Astrocyte of the spinal cord (primary cell): ENCODE measurements around the gene ZNF664.

Experiments used
- DNase-seq: peaks from one replicate; pipeline ENCODE4 v3.0.0; 2011; ENCODE audit warnings: low read depth, low spot score
- H3K4me3 ChIP-seq: 2 replicates; pipeline ENCODE4 v1.5.1; 2011; ENCODE audit warnings: low read depth, mild to moderate bottlenecking, low read length, moderate library complexity
- CTCF ChIP-seq: IDR thresholded peaks from 2 replicates; pipeline ENCODE4 v1.5.1; 2012; ENCODE audit warnings: low read depth, mild to moderate bottlenecking, low read length, inconsistent platforms
- in situ Hi-C: cut with HindIII; loops from 2 replicates; pipeline ENCODE4 v1.10.0; 2017; ENCODE audit warnings: low sequenced_read_pairs

ZNF664 gene

GRCh38 chr12:124032265-124032886, 59.4 kb downstream of the ZNF664 start:
- TF ChIP-seq CTCF = peak; percentile 91
- DNase-seq = peak; percentile 64
- in situ Hi-C loops = no loop called here
- no peak overlapping the region for H3K4me3 ChIP-seq

GRCh38 chr12:124033859-124034258, 60.8 kb downstream of the ZNF664 start:
- TF ChIP-seq CTCF = no peak
- in situ Hi-C loops = no loop called here
- no peak overlapping the region for H3K4me3 ChIP-seq
- DNase-seq = no peak

GRCh38 chr12:124034297-124034696, 61.3 kb downstream of the ZNF664 start:
- in situ Hi-C loops = no loop called here
- TF ChIP-seq CTCF = no peak
- DNase-seq = no peak
- H3K4me3 ChIP-seq = no peak overlapping the region

- in situ Hi-C loops = no loop called here
- TF ChIP-seq CTCF = no peak
- H3K4me3 ChIP-seq = no peak overlapping the region
- DNase-seq = no peak
These were observed 62.1 kb downstream of the ZNF664 start for GRCh38 chr12:124035163-124035562.

- H3K4me3 ChIP-seq = no peak overlapping the region
- in situ Hi-C loops = no loop called here
- TF ChIP-seq CTCF = no peak
- no peak for DNase-seq
These were observed 63.2 kb downstream of the ZNF664 start for GRCh38 chr12:124036171-124036598.

- H3K4me3 ChIP-seq = no peak overlapping the region
- peak; percentile 89 for TF ChIP-seq CTCF
- DNase-seq = peak; percentile 63
- in situ Hi-C loops = no loop called here
These were observed 63.7 kb downstream of the ZNF664 start for GRCh38 chr12:124036657-124037109.
